Type B pancreatic cell (in vitro differentiated cells): ENCODE measurements around the gene PPY. TPM values are rescaled to one million over a fixed set of nuclear protein-coding genes. Genes with fewer than 3 reads are reported as not detected.

Source experiments
- DNase-seq: peaks from one replicate; pipeline ENCODE4 v3.0.0; 2021; ENCODE audit warnings: mixed read lengths; ENCODE audit not compliant: unreplicated experiment; ENCODE audit errors: extremely low spot score
- H3K27ac Mint-ChIP-seq: 2 replicates; pipeline ENCODE4 v1.8.0; 2021; ENCODE audit warnings: mild to moderate bottlenecking, mixed read lengths
- H3K27me3 Mint-ChIP-seq: 2 replicates; pipeline ENCODE4 v1.8.0; 2021; ENCODE audit warnings: mixed read lengths
- H3K36me3 Mint-ChIP-seq: 2 replicates; pipeline ENCODE4 v1.8.0; 2021; ENCODE audit warnings: mixed read lengths
- H3K4me1 Mint-ChIP-seq: one replicate; pipeline ENCODE4 v1.8.0; 2021; ENCODE audit warnings: mixed read lengths; ENCODE audit not compliant: unreplicated experiment
- H3K4me3 Mint-ChIP-seq: 2 replicates; pipeline ENCODE4 v1.8.0; 2021; ENCODE audit warnings: mild to moderate bottlenecking, mixed read lengths
- H3K9me3 Mint-ChIP-seq: 2 replicates; pipeline ENCODE4 v1.8.0; 2021; ENCODE audit warnings: mixed read lengths
- CTCF ChIP-seq: fragments of 200-600 bp; sonication (generic); conservative IDR thresholded peaks from 2 replicates; pipeline ENCODE4 v1.5.0; 2021; ENCODE audit warnings: antibody characterized with exemption, mild to moderate bottlenecking
- total RNA-seq: library from RNA; stranded (reverse); gene quantifications from 2 replicates; pipeline ENCODE4 v1.2.1, GENCODE V29; 2021; ENCODE audit warnings: low replicate concordance

PPY gene
- total RNA-seq, 1 donor from 2014 or later: 65.9 TPM

- Mint-ChIP-seq H3K9me3 (no peaks in the 10 kb centered on the region), H3K4me1 (peaks cover 4% of the 10 kb centered on the region), H3K27ac (no peak overlapping the region), H3K27me3 (peaks cover 43% of the 10 kb centered on the region), H3K4me3 (no peak overlapping the region), H3K36me3 (no peaks in the 10 kb centered on the region)
- DNase-seq: no peak
- TF ChIP-seq CTCF: no peak
These were observed 30.4 kb downstream of the PPY start for GRCh38 chr17:43911904-43912303.

GRCh38 chr17:43909537-43910231 is 32.6 kb downstream of the PPY start:
- H3K9me3 Mint-ChIP-seq: no peaks in the 10 kb centered on the region
- H3K4me3 Mint-ChIP-seq: peak overlapping the region; percentile 4
- TF ChIP-seq CTCF: no peak
- H3K27me3 Mint-ChIP-seq: peaks cover 43% of the 10 kb centered on the region
- no peak for DNase-seq
- H3K27ac Mint-ChIP-seq: no peak overlapping the region
- H3K4me1 Mint-ChIP-seq: peaks cover 13% of the 10 kb centered on the region
- no peaks in the 10 kb centered on the region for H3K36me3 Mint-ChIP-seq

DNA sequence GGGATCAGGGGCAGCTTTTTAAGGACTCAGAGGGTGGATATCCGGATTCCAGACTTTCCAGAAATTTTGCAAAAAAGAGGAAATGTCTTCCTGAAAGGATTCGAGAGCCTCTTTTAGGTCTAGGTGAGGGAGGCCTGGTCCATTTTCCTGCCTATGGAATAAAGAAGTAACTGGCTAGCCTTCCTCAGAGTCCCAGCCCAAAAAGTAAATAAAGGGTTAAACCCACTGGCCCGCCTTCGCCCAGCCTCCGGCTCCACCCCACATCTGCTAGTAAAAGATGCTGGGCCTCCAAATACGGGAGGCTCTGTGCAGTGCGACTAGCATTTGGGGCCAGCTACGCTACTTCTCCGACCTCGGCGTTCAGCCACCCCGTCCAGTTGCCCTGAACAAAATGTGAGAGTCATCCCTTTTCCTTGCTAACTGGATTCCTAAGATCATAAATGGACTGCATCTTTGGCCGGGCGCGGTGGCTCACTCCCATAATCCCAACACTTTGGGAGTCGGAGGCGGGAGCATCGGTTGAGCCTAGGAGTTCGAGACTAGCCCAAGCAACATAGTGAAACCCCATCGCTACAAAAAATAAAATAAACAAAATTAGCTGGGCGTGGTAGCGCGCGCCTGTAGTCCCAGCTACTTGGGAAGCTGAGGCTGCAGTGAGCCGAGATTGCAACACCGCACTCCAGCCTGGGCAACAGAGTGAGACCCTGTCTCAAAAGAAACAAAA is 34.1 kb downstream of the PPY start:
- TF ChIP-seq CTCF: no peak
- no peak overlapping the region for H3K27ac Mint-ChIP-seq
- no peak for DNase-seq
- peaks cover 13% of the 10 kb centered on the region for H3K4me1 Mint-ChIP-seq
- H3K9me3 Mint-ChIP-seq: no peaks in the 10 kb centered on the region
- H3K27me3 Mint-ChIP-seq: peaks cover 52% of the 10 kb centered on the region
- H3K36me3 Mint-ChIP-seq: no peaks in the 10 kb centered on the region
- H3K4me3 Mint-ChIP-seq: peak overlapping the region; percentile 88

- Mint-ChIP-seq H3K27me3 (peaks cover 52% of the 10 kb centered on the region), H3K4me1 (peaks cover 14% of the 10 kb centered on the region), H3K36me3 (no peaks in the 10 kb centered on the region), H3K9me3 (no peaks in the 10 kb centered on the region), H3K4me3 (peak within 1 kb of the TSS; percentile 88), H3K27ac (peak within 1 kb of the TSS; percentile 49)
- DNase-seq: peak; percentile 88
- TF ChIP-seq CTCF: peak; percentile 33
These were observed 34.8 kb downstream of the PPY start, which contains the start of gene MPP2 for GRCh38 chr17:43907425-43907981. TSS of gene MPP2 (minus strand) at chr17:43907536. CDS start at chr17:43904460, 3,076 bp downstream.

GRCh38 chr17:43906951-43907424 is 35.3 kb downstream of the PPY start:
- H3K4me1 Mint-ChIP-seq: peaks cover 17% of the 10 kb centered on the region
- H3K36me3 Mint-ChIP-seq: no peaks in the 10 kb centered on the region
- no peaks in the 10 kb centered on the region for H3K9me3 Mint-ChIP-seq
- H3K27me3 Mint-ChIP-seq: peaks cover 52% of the 10 kb centered on the region
- H3K4me3 Mint-ChIP-seq: peak overlapping the region; percentile 88
- no peak for DNase-seq
- H3K27ac Mint-ChIP-seq: no peak overlapping the region
- TF ChIP-seq CTCF: no peak
